ENCODE data around the gene CUX1.
A peak's percentile ranks its signal among the peaks of the same experiment; 100 is the strongest.
"Not testable (repeated sequence)": the region's sequence is repeated elsewhere in the genome, so short reads cannot be mapped to it uniquely, and the experiment has no call there.

CUX1 gene

DNA sequence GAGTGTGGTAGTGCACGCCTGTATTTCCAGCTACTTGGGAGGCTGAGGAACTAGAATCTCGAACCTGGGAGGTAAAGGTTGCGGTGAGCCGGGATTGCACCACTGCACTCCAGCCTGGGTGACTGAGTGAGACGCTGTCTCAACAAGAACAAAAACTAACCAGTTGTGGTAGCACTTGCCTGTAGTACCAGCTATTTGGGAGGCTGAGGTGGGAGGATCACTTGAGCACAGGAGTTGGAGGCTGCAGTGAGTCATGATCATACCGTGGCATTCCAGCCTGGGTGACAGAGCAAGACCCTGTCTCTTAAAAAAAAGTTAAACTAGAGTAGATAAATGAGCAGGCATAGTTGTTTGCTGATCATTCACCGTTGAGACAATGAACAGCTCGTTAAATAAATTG, 48.9 kb downstream of the CUX1 start:
- Histone ChIP-seq H3K4me3 (ENCODE audit: low read length) (no peak overlapping the region), H3K4me1 (ENCODE audit: insufficient read depth, low read length) (peaks cover 31% of the 10 kb centered on the region), H3K36me3 (ENCODE audit: insufficient read depth, low read length) (no peaks in the 10 kb centered on the region), H3K9ac (ENCODE audit: low read depth, low read length) (no peak overlapping the region), H3K9me3 (ENCODE audit: insufficient read depth, low read depth, low read length) (no peaks in the 10 kb centered on the region), H3K27ac (ENCODE audit: low read depth, low read length) (no peak overlapping the region), H3K27me3 (ENCODE audit: insufficient read depth, low read length) (no peaks in the 10 kb centered on the region)
- 94% methylated on average over 8 of the region's 8 CpGs for WGBS

DNA sequence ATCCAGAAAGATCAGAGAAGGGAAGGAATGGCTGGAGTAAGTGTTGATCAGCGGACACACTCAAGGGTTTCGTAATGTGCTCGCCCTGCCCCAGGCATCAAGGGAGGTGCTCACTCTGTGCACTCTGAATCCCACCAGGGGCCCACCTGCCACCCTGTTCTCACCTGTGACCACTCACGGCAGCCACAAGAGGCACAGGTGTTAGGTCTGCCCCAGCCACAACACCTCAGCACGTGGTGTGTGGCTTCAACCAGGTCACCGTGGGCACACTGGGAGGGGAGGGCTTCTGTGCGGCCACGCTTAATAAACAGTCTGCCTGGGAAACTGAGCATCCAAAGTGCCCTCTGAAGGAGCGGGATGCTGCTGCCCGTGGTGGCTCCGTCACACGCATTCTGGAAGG, 49.8 kb downstream of the CUX1 start:
- Histone ChIP-seq H3K9me3 (ENCODE audit: insufficient read depth, low read depth, low read length) (no peaks in the 10 kb centered on the region), H3K27ac (ENCODE audit: low read depth, low read length) (no peak overlapping the region), H3K4me1 (ENCODE audit: insufficient read depth, low read length) (peaks cover 26% of the 10 kb centered on the region), H3K4me3 (ENCODE audit: low read length) (no peak overlapping the region), H3K36me3 (ENCODE audit: insufficient read depth, low read length) (no peaks in the 10 kb centered on the region), H3K27me3 (ENCODE audit: insufficient read depth, low read length) (no peaks in the 10 kb centered on the region), H3K9ac (ENCODE audit: low read depth, low read length) (no peak overlapping the region)
- 94% methylated on average over 12 of the region's 12 CpGs for WGBS

DNA sequence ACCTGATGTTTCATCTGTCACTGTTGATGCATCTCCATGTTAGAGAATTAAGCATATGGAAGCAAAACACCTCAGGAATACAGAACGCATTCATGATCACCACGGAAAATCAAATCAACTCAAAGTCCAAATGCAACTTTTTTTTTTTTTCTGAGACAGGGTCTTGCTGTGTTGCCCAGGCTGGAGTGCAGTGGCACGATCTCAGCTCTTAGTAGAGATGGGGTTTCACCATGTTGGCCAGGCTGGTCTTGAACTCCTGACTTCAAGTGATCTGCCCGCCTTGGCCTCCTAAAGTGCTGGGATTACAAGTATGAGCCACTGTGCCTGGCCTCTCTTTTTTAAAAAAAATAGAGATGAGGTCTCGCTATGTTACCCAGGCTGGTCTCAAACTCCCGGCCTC, 50.3 kb downstream of the CUX1 start:
- 95% methylated on average over 6 of the region's 6 CpGs for WGBS
- H3K27ac ChIP-seq (ENCODE audit: low read depth, low read length); H3K36me3 ChIP-seq (ENCODE audit: insufficient read depth, low read length); H3K27me3 ChIP-seq (ENCODE audit: insufficient read depth, low read length); H3K9me3 ChIP-seq (ENCODE audit: insufficient read depth, low read depth, low read length); H3K9ac ChIP-seq (ENCODE audit: low read depth, low read length); H3K4me3 ChIP-seq (ENCODE audit: low read length): not testable (repeated sequence)
- H3K4me1 ChIP-seq (ENCODE audit: insufficient read depth, low read length): peaks cover 21% of the 10 kb centered on the region

- H3K36me3 ChIP-seq (ENCODE audit: insufficient read depth, low read length): no peaks in the 10 kb centered on the region
- H3K9ac ChIP-seq (ENCODE audit: low read depth, low read length): no peak overlapping the region
- 77% methylated on average over 11 of the region's 11 CpGs for WGBS
- no peak overlapping the region; the same call in 1 of the 2 replicates for H3K27ac ChIP-seq (ENCODE audit: low read depth, low read length)
- peaks cover 17% of the 10 kb centered on the region for H3K4me1 ChIP-seq (ENCODE audit: insufficient read depth, low read length)
- no peaks in the 10 kb centered on the region for H3K9me3 ChIP-seq (ENCODE audit: insufficient read depth, low read depth, low read length)
- no peak overlapping the region for H3K4me3 ChIP-seq (ENCODE audit: low read length)
- H3K27me3 ChIP-seq (ENCODE audit: insufficient read depth, low read length): no peaks in the 10 kb centered on the region
Measured at GRCh38 chr7:101868191-101868950, 50.9 kb downstream of the CUX1 start.

DNA sequence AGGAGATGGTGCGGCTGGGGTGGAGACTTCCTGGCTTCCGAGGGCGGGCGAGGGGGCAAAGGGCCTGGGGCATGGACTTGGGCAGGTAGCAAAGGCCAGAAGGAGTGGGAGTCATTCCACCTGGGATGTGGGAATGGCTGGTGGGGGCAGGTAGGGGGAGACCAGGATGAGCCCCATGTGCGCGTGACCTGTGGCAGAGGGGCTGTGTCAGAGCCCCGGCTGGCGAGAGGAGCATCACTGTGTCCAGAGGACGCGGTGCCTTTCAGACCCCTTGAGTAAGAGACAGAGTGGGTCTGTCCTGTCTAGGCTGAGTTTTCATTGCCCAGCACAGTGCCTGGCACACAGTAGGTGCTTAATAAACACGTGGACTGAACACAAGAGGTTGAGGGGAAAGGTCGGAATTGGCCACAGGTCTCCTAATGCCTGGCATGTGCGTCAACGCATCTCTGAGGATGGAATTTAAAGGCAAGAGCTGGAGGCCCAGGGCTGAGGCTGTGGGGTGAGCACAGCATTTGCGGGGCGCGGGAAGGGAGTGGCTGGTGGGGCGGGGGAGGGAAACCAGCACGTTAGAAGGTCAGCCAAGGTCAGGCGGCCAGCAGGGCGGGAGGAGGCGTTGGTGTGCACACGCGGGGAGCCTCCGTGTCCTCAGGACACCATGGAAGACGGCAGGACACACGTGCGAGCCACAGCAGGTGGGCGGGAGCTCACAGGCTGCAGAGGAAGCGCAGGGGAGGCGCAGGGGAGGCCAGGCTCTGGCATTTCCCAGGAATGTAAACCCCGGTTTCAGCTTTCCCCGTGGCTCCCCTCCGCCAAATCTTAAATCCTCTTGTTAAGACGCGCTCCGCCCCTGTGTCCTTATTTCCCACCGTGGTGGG, 51.8 kb downstream of the CUX1 start:
- H3K4me1 ChIP-seq (ENCODE audit: insufficient read depth, low read length): peaks cover 23% of the 10 kb centered on the region
- H3K4me3 ChIP-seq (ENCODE audit: low read length): no peak overlapping the region
- peak overlapping the region; percentile 54 for H3K9ac ChIP-seq (ENCODE audit: low read depth, low read length)
- H3K9me3 ChIP-seq (ENCODE audit: insufficient read depth, low read depth, low read length): no peaks in the 10 kb centered on the region
- peak overlapping the region; percentile 77 for H3K27ac ChIP-seq (ENCODE audit: low read depth, low read length)
- no peaks in the 10 kb centered on the region for H3K27me3 ChIP-seq (ENCODE audit: insufficient read depth, low read length)
- no peaks in the 10 kb centered on the region for H3K36me3 ChIP-seq (ENCODE audit: insufficient read depth, low read length)
- WGBS: 45% methylated on average over 38 of the region's 38 CpGs

DNA sequence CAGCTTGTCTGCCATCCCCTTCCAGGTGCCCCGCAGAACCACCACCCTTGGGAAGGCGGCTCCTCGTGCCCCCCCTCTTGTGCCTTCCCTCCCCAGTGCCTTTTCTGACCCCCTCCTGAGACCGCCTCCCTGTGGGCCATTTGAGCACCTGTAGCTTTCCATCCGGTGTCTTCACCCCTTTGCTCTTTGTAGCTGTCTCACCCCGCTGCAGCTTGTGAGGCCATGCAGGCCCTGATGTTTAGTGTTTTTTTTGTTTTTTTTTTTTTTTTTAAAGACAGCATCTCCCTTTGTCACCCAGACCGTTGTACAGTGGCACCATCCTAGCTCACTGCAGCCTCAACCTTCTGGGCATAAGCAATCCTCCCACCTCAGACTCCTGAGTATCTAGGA, 52.5 kb downstream of the CUX1 start:
- Histone ChIP-seq H3K4me1 (ENCODE audit: insufficient read depth, low read length) (peaks cover 29% of the 10 kb centered on the region), H3K4me3 (ENCODE audit: low read length) (peak overlapping the region; percentile 20), H3K9ac (ENCODE audit: low read depth, low read length) (peak overlapping the region; percentile 54), H3K27me3 (ENCODE audit: insufficient read depth, low read length) (no peaks in the 10 kb centered on the region), H3K9me3 (ENCODE audit: insufficient read depth, low read depth, low read length) (no peaks in the 10 kb centered on the region), H3K27ac (ENCODE audit: low read depth, low read length) (peak overlapping the region; percentile 77), H3K36me3 (ENCODE audit: insufficient read depth, low read length) (no peaks in the 10 kb centered on the region)
- WGBS: 29% methylated on average over 7 of the region's 7 CpGs

GRCh38 chr7:101870361-101871062, 53.1 kb downstream of the CUX1 start:
- H3K4me1 ChIP-seq (ENCODE audit: insufficient read depth, low read length): peaks cover 35% of the 10 kb centered on the region
- H3K36me3 ChIP-seq (ENCODE audit: insufficient read depth, low read length): no peaks in the 10 kb centered on the region
- H3K9me3 ChIP-seq (ENCODE audit: insufficient read depth, low read depth, low read length): no peaks in the 10 kb centered on the region
- peak overlapping the region; percentile 77 for H3K27ac ChIP-seq (ENCODE audit: low read depth, low read length)
- 73% methylated on average over 12 of the region's 12 CpGs for WGBS
- peak overlapping the region; percentile 54 for H3K9ac ChIP-seq (ENCODE audit: low read depth, low read length)
- peak overlapping the region; percentile 20 for H3K4me3 ChIP-seq (ENCODE audit: low read length)
- no peaks in the 10 kb centered on the region for H3K27me3 ChIP-seq (ENCODE audit: insufficient read depth, low read length)

DNA sequence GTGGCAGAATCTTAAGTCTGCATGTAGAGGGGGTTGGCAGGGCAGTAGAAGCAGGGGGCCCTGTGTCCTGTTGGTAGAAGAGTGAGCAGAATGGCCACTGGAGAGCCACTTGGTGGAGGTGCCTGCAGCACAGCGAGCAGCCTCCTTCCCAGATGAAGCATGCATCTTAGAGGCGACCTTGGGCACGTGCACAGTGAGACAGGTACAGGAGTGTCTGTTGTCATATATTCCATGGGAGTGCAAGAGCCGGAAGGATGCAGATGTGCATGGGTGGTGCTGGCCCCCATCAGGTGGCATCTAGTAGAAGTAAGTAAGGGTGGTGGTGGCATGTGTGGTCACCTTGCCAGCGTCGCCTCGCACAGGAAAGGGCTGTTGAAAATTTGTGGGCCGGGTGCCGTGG, 53.9 kb downstream of the CUX1 start:
- Histone ChIP-seq H3K4me1 (ENCODE audit: insufficient read depth, low read length) (peaks cover 36% of the 10 kb centered on the region), H3K27me3 (ENCODE audit: insufficient read depth, low read length) (no peaks in the 10 kb centered on the region), H3K27ac (ENCODE audit: low read depth, low read length) (no peak overlapping the region; the same call in 1 of the 2 replicates), H3K9ac (ENCODE audit: low read depth, low read length) (no peak overlapping the region; the same call in 1 of the 2 replicates), H3K9me3 (ENCODE audit: insufficient read depth, low read depth, low read length) (no peaks in the 10 kb centered on the region), H3K4me3 (ENCODE audit: low read length) (no peak overlapping the region), H3K36me3 (ENCODE audit: insufficient read depth, low read length) (no peaks in the 10 kb centered on the region)
- WGBS: 94% methylated on average over 9 of the region's 9 CpGs

GRCh38 chr7:101874028-101874427, 56.6 kb downstream of the CUX1 start:
- H3K27me3 ChIP-seq (ENCODE audit: insufficient read depth, low read length): no peaks in the 10 kb centered on the region
- H3K4me1 ChIP-seq (ENCODE audit: insufficient read depth, low read length): peaks cover 50% of the 10 kb centered on the region
- H3K27ac ChIP-seq (ENCODE audit: low read depth, low read length): no peak overlapping the region
- no peaks in the 10 kb centered on the region for H3K36me3 ChIP-seq (ENCODE audit: insufficient read depth, low read length)
- 81% methylated on average over 5 of the region's 5 CpGs for WGBS
- H3K9me3 ChIP-seq (ENCODE audit: insufficient read depth, low read depth, low read length): no peaks in the 10 kb centered on the region
- H3K9ac ChIP-seq (ENCODE audit: low read depth, low read length): no peak overlapping the region
- no peak overlapping the region for H3K4me3 ChIP-seq (ENCODE audit: low read length)

- no peak overlapping the region for H3K4me3 ChIP-seq (ENCODE audit: low read length)
- no peaks in the 10 kb centered on the region for H3K9me3 ChIP-seq (ENCODE audit: insufficient read depth, low read depth, low read length)
- H3K9ac ChIP-seq (ENCODE audit: low read depth, low read length): no peak overlapping the region
- H3K27ac ChIP-seq (ENCODE audit: low read depth, low read length): no peak overlapping the region
- peaks cover 52% of the 10 kb centered on the region for H3K4me1 ChIP-seq (ENCODE audit: insufficient read depth, low read length)
- H3K27me3 ChIP-seq (ENCODE audit: insufficient read depth, low read length): no peaks in the 10 kb centered on the region
- 76% methylated on average over 10 of the region's 11 CpGs for WGBS
- H3K36me3 ChIP-seq (ENCODE audit: insufficient read depth, low read length): no peaks in the 10 kb centered on the region
Measured at GRCh38 chr7:101875283-101875846, 57.9 kb downstream of the CUX1 start.

Data from HUES64 (cell line).